Measurements from ENCODE around the gene TMEM126B.

The TMEM126B gene

DNA sequence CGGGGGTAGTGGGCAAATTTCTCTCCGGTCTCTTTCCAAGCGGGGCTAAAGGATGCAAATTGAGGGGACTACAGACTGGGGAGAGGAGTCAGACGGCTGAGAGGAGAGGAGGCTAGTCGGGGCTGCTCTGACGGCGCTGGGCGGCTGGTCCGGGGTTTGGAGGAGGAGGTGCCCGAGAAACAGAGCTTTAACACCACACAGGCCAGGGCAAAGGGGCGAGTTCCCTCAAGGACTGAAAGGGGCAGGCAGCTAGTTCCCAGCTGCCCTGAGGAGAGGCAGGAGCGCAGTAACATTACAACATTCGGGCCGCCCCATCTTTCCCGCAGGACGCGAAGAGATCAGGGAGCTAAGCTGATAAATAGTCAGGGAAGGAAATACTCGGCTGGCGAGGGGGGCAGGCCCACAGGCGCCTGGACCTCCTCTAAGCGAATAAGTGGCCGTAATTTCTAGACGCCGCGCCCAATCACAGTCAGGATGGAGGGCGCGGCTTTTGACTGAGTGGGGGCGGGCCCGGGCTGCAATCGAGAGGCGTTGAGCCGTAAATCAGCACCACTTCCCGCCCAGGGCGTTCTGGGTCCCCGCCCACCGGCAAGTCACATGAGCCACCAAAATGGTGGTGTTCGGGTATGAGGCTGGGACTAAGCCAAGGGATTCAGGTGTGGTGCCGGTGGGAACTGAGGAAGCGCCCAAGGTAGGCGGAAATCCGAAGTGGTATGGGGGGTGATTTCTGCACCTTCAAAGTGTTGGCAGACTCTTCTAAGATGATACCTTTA is at the start of gene TMEM126B:
TMEM126B (plus strand) TSS at position 596 of the 773 bp plus-strand sequence; CDS start at position 611, 15 bp downstream.
- Histone ChIP-seq H3K27me3 (replicated peaks; ENCODE audit: control insufficient read depth, insufficient read depth, low read length) (no peaks in the 10 kb centered on the region), H3K4me3 (replicated peaks; ENCODE audit: low read depth, low read length) (peak within 1 kb of the TSS; percentile 79), H3K36me3 (ENCODE audit: control insufficient read depth, insufficient read depth, low read length) (no peaks in the 10 kb centered on the region)
- TF ChIP-seq, protein P1, sequence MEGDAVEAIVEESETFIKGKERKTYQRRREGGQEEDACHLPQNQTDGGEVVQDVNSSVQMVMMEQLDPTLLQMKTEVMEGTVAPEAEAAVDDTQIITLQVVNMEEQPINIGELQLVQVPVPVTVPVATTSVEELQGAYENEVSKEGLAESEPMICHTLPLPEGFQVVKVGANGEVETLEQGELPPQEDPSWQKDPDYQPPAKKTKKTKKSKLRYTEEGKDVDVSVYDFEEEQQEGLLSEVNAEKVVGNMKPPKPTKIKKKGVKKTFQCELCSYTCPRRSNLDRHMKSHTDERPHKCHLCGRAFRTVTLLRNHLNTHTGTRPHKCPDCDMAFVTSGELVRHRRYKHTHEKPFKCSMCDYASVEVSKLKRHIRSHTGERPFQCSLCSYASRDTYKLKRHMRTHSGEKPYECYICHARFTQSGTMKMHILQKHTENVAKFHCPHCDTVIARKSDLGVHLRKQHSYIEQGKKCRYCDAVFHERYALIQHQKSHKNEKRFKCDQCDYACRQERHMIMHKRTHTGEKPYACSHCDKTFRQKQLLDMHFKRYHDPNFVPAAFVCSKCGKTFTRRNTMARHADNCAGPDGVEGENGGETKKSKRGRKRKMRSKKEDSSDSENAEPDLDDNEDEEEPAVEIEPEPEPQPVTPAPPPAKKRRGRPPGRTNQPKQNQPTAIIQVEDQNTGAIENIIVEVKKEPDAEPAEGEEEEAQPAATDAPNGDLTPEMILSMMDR (IDR thresholded peaks at IDR 0.05; ENCODE audit: insufficient read depth, low read length, poor library complexity, severe bottlenecking) = no peak
- DNase-seq (ENCODE audit: extremely low read depth, insufficient read length) = peak; percentile 93

DNA sequence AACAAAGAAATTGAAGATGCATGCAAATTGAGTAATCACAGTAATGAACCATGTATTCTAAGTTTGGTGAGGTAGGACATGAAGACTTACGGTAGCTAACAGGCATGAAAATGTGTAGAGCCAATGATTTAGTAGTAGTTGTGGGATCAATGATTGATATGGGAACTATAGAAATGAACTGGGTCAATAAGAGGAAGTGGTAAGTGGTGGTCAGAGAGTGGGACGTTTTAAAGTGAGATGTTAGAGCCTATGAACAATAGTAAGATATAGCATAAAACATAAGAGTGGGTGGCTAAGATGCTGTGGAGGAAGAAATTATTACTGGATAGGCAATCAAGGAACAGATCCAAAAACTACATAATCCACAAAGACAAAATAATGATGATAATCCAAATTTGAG is 46.3 kb upstream of the TMEM126B start:
- Histone ChIP-seq H3K4me3 (replicated peaks; ENCODE audit: low read depth, low read length) (no peak overlapping the region), H3K36me3 (ENCODE audit: control insufficient read depth, insufficient read depth, low read length) (no peaks in the 10 kb centered on the region), H3K27me3 (replicated peaks; ENCODE audit: control insufficient read depth, insufficient read depth, low read length) (no peaks in the 10 kb centered on the region)

DNA sequence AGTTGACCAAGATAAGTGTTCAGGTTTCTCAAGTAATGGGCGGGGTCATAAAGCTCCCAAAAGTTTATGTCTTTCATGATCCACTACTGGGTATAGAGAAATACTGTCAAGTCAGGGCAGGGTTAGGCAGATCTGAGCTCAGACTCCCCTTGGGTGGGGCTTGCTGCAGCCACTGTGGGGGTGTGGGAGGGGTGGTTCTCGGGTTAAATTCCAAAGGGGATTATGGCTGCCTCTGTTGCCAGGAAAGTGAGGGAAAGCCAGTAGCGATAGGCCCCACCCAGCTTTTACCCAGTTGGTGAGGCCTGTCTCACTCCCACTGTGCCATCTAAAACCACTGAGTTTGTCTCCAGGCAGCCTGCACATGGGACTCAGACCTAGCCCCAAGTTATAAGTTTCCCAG is 39.0 kb upstream of the TMEM126B start:
- no peak for DNase-seq (ENCODE audit: extremely low read depth, insufficient read length)
- Histone ChIP-seq H3K36me3 (ENCODE audit: control insufficient read depth, insufficient read depth, low read length) (no peaks in the 10 kb centered on the region), H3K4me3 (replicated peaks; ENCODE audit: low read depth, low read length) (no peak overlapping the region), H3K27me3 (replicated peaks; ENCODE audit: control insufficient read depth, insufficient read depth, low read length) (no peaks in the 10 kb centered on the region)
- TF ChIP-seq, protein P1 (IDR thresholded peaks at IDR 0.05; ENCODE audit: insufficient read depth, low read length, poor library complexity, severe bottlenecking) = no peak

More for the DNA sequence above, 46.3 kb upstream of the TMEM126B start:
- no peak for DNase-seq (ENCODE audit: extremely low read depth, insufficient read length)
- TF ChIP-seq, protein P1 (IDR thresholded peaks at IDR 0.05; ENCODE audit: insufficient read depth, low read length, poor library complexity, severe bottlenecking) = no peak

DNA sequence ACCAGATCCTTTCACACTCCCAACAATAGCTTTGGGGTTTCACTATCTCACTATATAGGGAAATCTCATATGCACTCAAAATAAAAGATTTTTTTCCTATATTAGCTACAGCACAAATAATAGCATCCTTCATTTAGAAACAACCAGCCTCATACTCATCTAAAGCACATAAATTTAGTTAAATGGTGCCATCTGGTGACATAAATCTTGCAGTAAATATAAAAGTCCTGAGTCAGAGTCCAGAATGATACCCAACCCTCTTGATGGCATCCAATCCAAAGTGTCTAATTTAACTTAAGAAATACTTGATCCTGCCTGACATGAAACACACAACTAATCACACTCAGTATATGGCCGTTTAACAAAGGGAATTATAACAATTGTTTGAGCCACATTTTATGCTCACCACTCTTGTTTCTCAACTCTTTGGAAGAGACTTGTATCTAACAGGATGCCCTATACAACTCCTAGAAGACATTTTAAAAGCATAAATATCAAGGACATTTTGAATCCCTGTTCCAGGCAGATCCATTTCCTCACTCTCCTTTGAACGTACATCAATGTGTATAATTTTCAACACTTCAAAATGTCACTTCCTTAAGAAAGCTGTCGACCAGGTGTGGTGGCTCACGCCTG is 37.4 kb upstream of the TMEM126B start:
- no peak overlapping the region for H3K4me3 ChIP-seq (replicated peaks; ENCODE audit: low read depth, low read length)
- no peak for DNase-seq (ENCODE audit: extremely low read depth, insufficient read length)
- TF ChIP-seq, protein P1 (IDR thresholded peaks at IDR 0.05; ENCODE audit: insufficient read depth, low read length, poor library complexity, severe bottlenecking) = no peak
- H3K36me3 ChIP-seq (ENCODE audit: control insufficient read depth, insufficient read depth, low read length) = no peaks in the 10 kb centered on the region
- H3K27me3 ChIP-seq (replicated peaks; ENCODE audit: control insufficient read depth, insufficient read depth, low read length) = no peaks in the 10 kb centered on the region

DNA sequence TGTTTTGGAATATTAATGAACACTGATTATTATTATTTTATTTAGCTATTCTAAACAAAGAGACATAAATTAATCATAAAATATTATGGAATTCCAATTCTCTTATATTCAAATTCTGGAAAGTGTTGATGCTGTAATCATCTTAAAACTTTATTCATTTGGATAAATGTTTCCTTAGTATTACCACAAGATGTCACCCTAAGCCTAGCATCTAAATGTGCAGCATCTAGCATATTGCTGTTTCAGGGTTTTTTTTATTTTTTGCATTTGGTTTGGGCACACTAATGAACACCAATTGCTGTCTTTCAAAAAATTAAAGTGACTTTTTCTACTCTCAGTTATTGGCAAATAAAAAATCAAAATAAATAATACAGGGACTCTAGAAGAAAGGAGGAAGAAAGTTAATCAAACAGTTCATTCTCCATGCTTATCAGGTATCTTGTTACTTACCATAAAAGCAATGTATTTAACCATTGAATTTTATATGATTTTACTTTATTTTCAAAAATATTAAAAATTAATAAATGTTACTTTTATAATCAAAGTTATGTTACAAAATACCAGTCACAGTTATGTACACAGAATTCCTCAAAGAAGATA is 33.0 kb upstream of the TMEM126B start:
- TF ChIP-seq, protein P1 (IDR thresholded peaks at IDR 0.05; ENCODE audit: insufficient read depth, low read length, poor library complexity, severe bottlenecking) = peak; percentile 41
- no peaks in the 10 kb centered on the region for H3K36me3 ChIP-seq (ENCODE audit: control insufficient read depth, insufficient read depth, low read length)
- no peak overlapping the region for H3K4me3 ChIP-seq (replicated peaks; ENCODE audit: low read depth, low read length)
- DNase-seq (ENCODE audit: extremely low read depth, insufficient read length) = peak; percentile 3
- no peaks in the 10 kb centered on the region for H3K27me3 ChIP-seq (replicated peaks; ENCODE audit: control insufficient read depth, insufficient read depth, low read length)

All from GM06990 (cell line).